ENCODE data around the gene RANBP1. TPM values are rescaled to one million over a fixed set of nuclear protein-coding genes. Genes with fewer than 3 reads are reported as not detected.

Gene RANBP1
- total and polyA plus RNA-seq, 2 donors (not counting 1 experiment from before 2014, with no cell fraction given), result 67.0 to 77.6 TPM

DNA sequence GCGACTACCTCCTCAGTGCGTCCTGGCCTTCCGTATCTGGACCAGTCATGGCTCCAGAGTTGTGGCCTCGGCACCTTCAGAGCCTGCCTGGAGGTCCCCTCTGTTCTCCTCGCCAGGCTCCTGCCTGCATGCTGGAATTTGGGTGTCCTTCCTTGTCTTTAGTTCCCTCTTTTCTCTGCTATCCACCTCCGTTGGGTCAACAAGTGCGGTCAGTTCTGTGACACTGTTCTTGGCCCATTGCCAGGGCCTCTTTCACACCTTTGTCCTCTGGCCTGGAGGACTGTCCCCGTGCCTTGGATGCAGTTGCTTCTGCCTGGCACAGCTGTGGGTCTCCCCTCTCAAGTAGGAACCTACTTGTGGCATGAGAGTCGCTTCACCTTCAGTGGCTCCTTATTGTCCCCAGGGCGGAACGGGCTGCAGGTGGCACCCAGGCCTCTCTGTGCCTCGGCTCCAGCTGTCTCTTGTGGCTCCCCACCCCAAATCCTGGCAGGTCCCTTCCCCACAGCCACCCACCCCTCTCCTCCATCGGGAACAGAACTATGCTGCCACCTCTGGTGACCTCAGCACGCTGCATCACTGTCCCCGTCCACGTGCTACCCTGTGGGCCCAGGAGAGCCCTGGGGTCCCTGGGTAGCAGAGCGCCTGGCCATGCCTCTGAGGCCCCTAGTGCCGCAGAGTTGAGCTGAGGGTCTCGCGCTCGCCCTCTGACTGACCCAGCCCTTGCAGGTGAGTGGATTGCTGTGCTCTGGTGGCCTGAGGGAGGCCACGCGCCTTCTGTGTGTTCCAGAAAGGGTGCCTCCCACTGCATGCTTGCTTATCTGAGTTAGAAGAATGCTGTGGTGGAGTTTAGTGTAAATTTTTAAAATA is 31.1 kb upstream of the RANBP1 start:
- no peak overlapping the region for H3K4me3 ChIP-seq (ENCODE audit: control extremely low read depth in 1 of 5, extremely low read depth in 1 of 5, insufficient read depth in 1 of 5, low read depth in 2 of 5, low read length in 4 of 5)
- H2AFZ ChIP-seq (ENCODE audit: insufficient read depth, low read depth, low read length, poor library complexity, severe bottlenecking), result no peak overlapping the region
- peaks cover 3 to 35% of the 10 kb centered on the region in 2 experiments for H3K36me3 ChIP-seq (replicated peaks in 1 of 2; ENCODE audit: control extremely low read depth in 1 of 2, control insufficient read depth in 1 of 2, extremely low read depth in 1 of 2, insufficient read depth in 2 of 2, low read length in 1 of 2)
- H3K27me3 Mint-ChIP-seq, result no peaks in the 10 kb centered on the region
- H3K9ac ChIP-seq (ENCODE audit: low read length), result no peak overlapping the region
- H3K4me2 ChIP-seq (replicated peaks; ENCODE audit: low read depth, low read length, poor library complexity, severe bottlenecking), result no peak overlapping the region
- peaks cover 34% of the 10 kb centered on the region for H3K4me1 Mint-ChIP-seq
- H3K4me3 Mint-ChIP-seq, result no peak overlapping the region
- no peaks in the 10 kb centered on the region for H3K9me3 ChIP-seq (ENCODE audit: control extremely low read depth in 1 of 3, control insufficient read depth in 2 of 3, insufficient read depth in 1 of 3, low read length in 2 of 3)
- peaks cover 26% of the 10 kb centered on the region for H4K20me1 ChIP-seq (ENCODE audit: control insufficient read depth, insufficient read depth, low read length, poor library complexity, severe bottlenecking)
- ATAC-seq (ENCODE audit: low read depth), result no peak
- H3K79me2 ChIP-seq (ENCODE audit: control insufficient read depth, insufficient read depth, low read length), result peaks cover 57% of the 10 kb centered on the region
- intact Hi-C loops (cut with micrococcal nuclease), result loop anchor here (10.0 kb wide), 1 partner anchor 230 kb away; the partner anchor contains the start of genes GNB1L and RTL10
- WGBS (ENCODE audit: insufficient coverage), result 91% methylated on average over 23 of the region's 23 CpGs
- CTCF ChIA-PET, result interaction anchor here (1.3 kb wide), 1 partner anchor 113 kb away, joined by 3 read pairs; no protein-coding TSS in a partner anchor
- POLR2A ChIA-PET, result no interaction called here
- peaks cover 9 to 13% of the 10 kb centered on the region in 2 donors for H3K4me1 ChIP-seq (ENCODE audit: control insufficient read depth in 2 of 2, insufficient read depth in 2 of 2, low read length in 2 of 2)
- no peak overlapping the region for H3K27ac ChIP-seq (ENCODE audit: low read length in 2 of 2)
- no peak overlapping the region for H3K27ac Mint-ChIP-seq
- H3K9me3 Mint-ChIP-seq (ENCODE audit: insufficient read depth), result no peaks in the 10 kb centered on the region
- DNase-seq, result no peak
- TF ChIP-seq EZH2 (IDR thresholded peaks at IDR 0.05; ENCODE audit: borderline replicate concordance, insufficient read depth, low read depth, low read length, poor library complexity, severe bottlenecking), result no peak
- TF ChIP-seq, protein P1, sequence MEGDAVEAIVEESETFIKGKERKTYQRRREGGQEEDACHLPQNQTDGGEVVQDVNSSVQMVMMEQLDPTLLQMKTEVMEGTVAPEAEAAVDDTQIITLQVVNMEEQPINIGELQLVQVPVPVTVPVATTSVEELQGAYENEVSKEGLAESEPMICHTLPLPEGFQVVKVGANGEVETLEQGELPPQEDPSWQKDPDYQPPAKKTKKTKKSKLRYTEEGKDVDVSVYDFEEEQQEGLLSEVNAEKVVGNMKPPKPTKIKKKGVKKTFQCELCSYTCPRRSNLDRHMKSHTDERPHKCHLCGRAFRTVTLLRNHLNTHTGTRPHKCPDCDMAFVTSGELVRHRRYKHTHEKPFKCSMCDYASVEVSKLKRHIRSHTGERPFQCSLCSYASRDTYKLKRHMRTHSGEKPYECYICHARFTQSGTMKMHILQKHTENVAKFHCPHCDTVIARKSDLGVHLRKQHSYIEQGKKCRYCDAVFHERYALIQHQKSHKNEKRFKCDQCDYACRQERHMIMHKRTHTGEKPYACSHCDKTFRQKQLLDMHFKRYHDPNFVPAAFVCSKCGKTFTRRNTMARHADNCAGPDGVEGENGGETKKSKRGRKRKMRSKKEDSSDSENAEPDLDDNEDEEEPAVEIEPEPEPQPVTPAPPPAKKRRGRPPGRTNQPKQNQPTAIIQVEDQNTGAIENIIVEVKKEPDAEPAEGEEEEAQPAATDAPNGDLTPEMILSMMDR (IDR thresholded peaks at IDR 0.05), result peak; percentile 11
- H3K27me3 ChIP-seq (replicated peaks in 1 of 4; ENCODE audit: control extremely low read depth in 1 of 4, control insufficient read depth in 3 of 4, insufficient read depth in 4 of 4, low read length in 3 of 4), result no peaks in the 10 kb centered on the region

DNA sequence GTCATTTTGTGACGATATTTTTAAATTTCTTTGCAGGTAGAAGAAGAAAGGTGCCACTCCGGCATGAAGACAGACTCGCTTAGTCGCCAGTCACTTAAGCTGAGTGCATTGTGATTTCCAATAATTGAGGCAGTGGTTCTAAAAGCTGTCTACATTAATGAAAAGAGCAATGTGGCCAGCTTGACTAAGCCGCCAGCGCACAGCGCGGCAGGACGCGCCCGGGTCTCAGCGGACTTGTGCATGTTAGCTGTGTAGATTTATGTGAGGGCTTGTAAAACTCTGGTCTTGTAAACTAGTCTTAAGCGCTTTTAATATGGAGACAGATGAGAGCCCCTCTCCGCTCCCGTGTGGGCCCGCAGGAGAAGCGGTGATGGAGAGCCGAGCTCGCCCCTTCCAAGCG is 30.3 kb upstream of the RANBP1 start:
- Histone ChIP-seq H3K36me3 (replicated peaks in 1 of 2; ENCODE audit: control extremely low read depth in 1 of 2, control insufficient read depth in 1 of 2, extremely low read depth in 1 of 2, insufficient read depth in 2 of 2, low read length in 1 of 2) (peaks cover 3 to 42% of the 10 kb centered on the region in 2 experiments), H3K4me2 (replicated peaks; ENCODE audit: low read depth, low read length, poor library complexity, severe bottlenecking) (no peak overlapping the region), H4K20me1 (ENCODE audit: control insufficient read depth, insufficient read depth, low read length, poor library complexity, severe bottlenecking) (peaks cover 26% of the 10 kb centered on the region), H3K27me3 (replicated peaks in 1 of 4; ENCODE audit: control extremely low read depth in 1 of 4, control insufficient read depth in 3 of 4, insufficient read depth in 4 of 4, low read length in 3 of 4) (no peaks in the 10 kb centered on the region), H3K27ac (ENCODE audit: low read length in 2 of 2) (no peak overlapping the region), H3K4me3 (ENCODE audit: control extremely low read depth in 1 of 5, extremely low read depth in 1 of 5, insufficient read depth in 1 of 5, low read depth in 2 of 5, low read length in 4 of 5) (no peak overlapping the region), H3K4me1 (ENCODE audit: control insufficient read depth in 2 of 2, insufficient read depth in 2 of 2, low read length in 2 of 2) (peaks cover 8 to 11% of the 10 kb centered on the region in 2 donors), H3K79me2 (ENCODE audit: control insufficient read depth, insufficient read depth, low read length) (peaks cover 54% of the 10 kb centered on the region), H2AFZ (ENCODE audit: insufficient read depth, low read depth, low read length, poor library complexity, severe bottlenecking) (no peak overlapping the region), H3K9ac (ENCODE audit: low read length) (no peak overlapping the region), H3K9me3 (ENCODE audit: control extremely low read depth in 1 of 3, control insufficient read depth in 2 of 3, insufficient read depth in 1 of 3, low read length in 2 of 3) (no peaks in the 10 kb centered on the region)
- peaks cover 31% of the 10 kb centered on the region for H3K4me1 Mint-ChIP-seq
- 97% methylated on average over 15 of the region's 20 CpGs for WGBS (ENCODE audit: insufficient coverage)
- H3K27ac Mint-ChIP-seq, result no peak overlapping the region
- CTCF ChIA-PET, result interaction anchor here (1.3 kb wide), 1 partner anchor 114 kb away, joined by 3 read pairs; no protein-coding TSS in a partner anchor
- TF ChIP-seq, protein P1 (IDR thresholded peaks at IDR 0.05), result no peak
- no peak for TF ChIP-seq EZH2 (IDR thresholded peaks at IDR 0.05; ENCODE audit: borderline replicate concordance, insufficient read depth, low read depth, low read length, poor library complexity, severe bottlenecking)
- no peaks in the 10 kb centered on the region for H3K9me3 Mint-ChIP-seq (ENCODE audit: insufficient read depth)
- no peaks in the 10 kb centered on the region for H3K27me3 Mint-ChIP-seq
- ATAC-seq (ENCODE audit: low read depth) (no peak), DNase-seq (no peak)
- POLR2A ChIA-PET, result no interaction called here
- intact Hi-C loops (cut with micrococcal nuclease), result loop anchor here (10.0 kb wide), 1 partner anchor 231 kb away; the partner anchor contains the start of genes GNB1L and RTL10
- no peak overlapping the region for H3K4me3 Mint-ChIP-seq
